Ascending aorta (tissue), 2 donors: Measurements from ENCODE around the gene CDK11A. TPM values are rescaled to one million over a fixed set of nuclear protein-coding genes. Genes with fewer than 3 reads are reported as not detected.
"Not testable (repeated sequence)": the region's sequence is repeated elsewhere in the genome, so short reads cannot be mapped to it uniquely, and the experiment has no call there.

Experiments
- DNase-seq, 2 donors: peaks; one replicate each; pipeline ENCODE4 v3.0.0-alpha.2; 2019; ENCODE audit warnings: low spot score in 2 of 2
- H3K27ac ChIP-seq, 2 donors: fragments of 200-600 bp; sonication (generic); one replicate each; pipeline ENCODE4 v1.5.1; 2016 to 2017; ENCODE audit warnings: mild to moderate bottlenecking in 1 of 2
- H3K27me3 ChIP-seq: fragments of 200-600 bp; sonication (generic); one replicate; pipeline ENCODE4 v1.5.1; 2017
- H3K36me3 ChIP-seq, 2 donors: fragments of 200-600 bp; sonication (generic); one replicate each; pipeline ENCODE4 v1.5.1; 2016
- H3K4me1 ChIP-seq, 2 donors: fragments of 200-600 bp; sonication (generic); one replicate each; pipeline ENCODE4 v1.5.1; 2016 to 2017; ENCODE audit warnings: mild to moderate bottlenecking in 1 of 2
- H3K4me3 ChIP-seq, 2 donors: fragments of 200-600 bp; sonication (generic); one replicate each; pipeline ENCODE4 v1.5.1; 2016 to 2017; ENCODE audit warnings: mild to moderate bottlenecking in 1 of 2
- H3K9me3 ChIP-seq, 2 donors: fragments of 200-600 bp; sonication (generic); one replicate each; pipeline ENCODE4 v1.5.1; 2016
- CTCF ChIP-seq, 3 experiments: fragments of 200-600 bp in 2 of 3; fragments of 450-650 bp in 1 of 3; sonication (generic) in 2 of 3; IDR thresholded peaks; one replicate each; pipeline ENCODE4 v1.5.1; 2016 to 2019; ENCODE audit warnings: antibody characterized with exemption in 3 of 3, mild to moderate bottlenecking in 1 of 3, moderate library complexity in 1 of 3
- intact Hi-C: fragments of 100-400 bp; cut with DNase I; formaldehyde crosslinking; loops from one replicate; pipeline ENCODE4 v1.15.1; 2023
- total RNA-seq: library from RNA; depleted of rRNA; stranded (reverse); fragments of >200 nt; gene quantifications from one replicate; pipeline ENCODE4 v1.1.0, GENCODE V29; 2016

Gene CDK11A
- total RNA-seq, 1 donor from 2014 or later: 150 TPM

GRCh38 chr1:1674806-1675205, 49.4 kb downstream of the CDK11A start:
- H3K4me3 ChIP-seq, H3K27me3 ChIP-seq, H3K27ac ChIP-seq, DNase-seq, intact Hi-C loops, H3K4me1 ChIP-seq, H3K9me3 ChIP-seq: not testable (repeated sequence)
- peaks cover 28 to 40% of the 10 kb centered on the region in 2 donors for H3K36me3 ChIP-seq

- TF ChIP-seq CTCF (IDR thresholded peaks at IDR 0.05): no peak
Measured at GRCh38 chr1:1672181-1672965, 51.8 kb downstream of the CDK11A start.

GRCh38 chr1:1671365-1672119, 52.6 kb downstream of the CDK11A start:
- TF ChIP-seq CTCF (IDR thresholded peaks at IDR 0.05): no peak
- no peak for DNase-seq
- H3K36me3 ChIP-seq: peaks cover 50 to 64% of the 10 kb centered on the region in 2 donors

More at GRCh38 chr1:1672181-1672965, 51.8 kb downstream of the CDK11A start:
- Histone ChIP-seq H3K9me3 (no peaks in the 10 kb centered on the region), H3K27ac (no peak overlapping the region), H3K4me3 (no peak overlapping the region), H3K27me3 (no peaks in the 10 kb centered on the region), H3K4me1 (no peaks in the 10 kb centered on the region), H3K36me3 (peaks cover 47 to 59% of the 10 kb centered on the region in 2 donors)
- no peak for DNase-seq
- intact Hi-C loops: no loop called here

GRCh38 chr1:1670866-1671265, 53.3 kb downstream of the CDK11A start:
- H3K36me3 ChIP-seq: peaks cover 57 to 70% of the 10 kb centered on the region in 2 donors
- intact Hi-C loops: no loop called here
- TF ChIP-seq CTCF (IDR thresholded peaks at IDR 0.05): no peak

More at GRCh38 chr1:1671365-1672119, 52.6 kb downstream of the CDK11A start:
- Histone ChIP-seq H3K27me3 (no peaks in the 10 kb centered on the region), H3K4me1 (no peaks in the 10 kb centered on the region), H3K4me3 (no peak overlapping the region), H3K27ac (no peak overlapping the region), H3K9me3 (no peaks in the 10 kb centered on the region)
- intact Hi-C loops: no loop called here

GRCh38 chr1:1669468-1670440, 54.4 kb downstream of the CDK11A start:
- Histone ChIP-seq H3K27me3 (no peaks in the 10 kb centered on the region), H3K9me3 (no peaks in the 10 kb centered on the region), H3K36me3 (peaks cover 68 to 77% of the 10 kb centered on the region in 2 donors), H3K27ac (no peak overlapping the region), H3K4me3 (no peak overlapping the region), H3K4me1 (no peaks in the 10 kb centered on the region)
- no peak for TF ChIP-seq CTCF (IDR thresholded peaks at IDR 0.05)
- DNase-seq: no peak
- intact Hi-C loops: no loop called here

More at GRCh38 chr1:1670866-1671265, 53.3 kb downstream of the CDK11A start:
- DNase-seq: no peak
- H3K4me3 ChIP-seq: no peak overlapping the region
- no peak overlapping the region for H3K27ac ChIP-seq
- H3K9me3 ChIP-seq: no peaks in the 10 kb centered on the region
- H3K27me3 ChIP-seq: no peaks in the 10 kb centered on the region
- no peaks in the 10 kb centered on the region for H3K4me1 ChIP-seq
